Smooth muscle cell (in vitro differentiated cells): ENCODE results near the gene CLTCL1. TPM values are rescaled to one million over a fixed set of nuclear protein-coding genes. Genes with fewer than 3 reads are reported as not detected.

ENCODE experiments used
- DNase-seq: peaks from one replicate; lab custom pipeline; 2025; ENCODE audit not compliant: unreplicated experiment; lab: John Stamatoyannopoulos, UW
- H2AFZ ChIP-seq: fragments of 200-600 bp; sonication (generic); 2 replicates; pipeline ENCODE4 v1.6.0; 2016; ENCODE audit warnings: antibody characterized with exemption, low read depth, mild to moderate bottlenecking
- H3F3A ChIP-seq: fragments of 200-600 bp; sonication (generic); 2 replicates; pipeline ENCODE4 v1.6.0; 2017; ENCODE audit warnings: antibody characterized with exemption, low read depth
- H3K27ac ChIP-seq: fragments of 200-600 bp; sonication (generic); 2 replicates; pipeline ENCODE4 v1.5.1; 2016; ENCODE audit warnings: low read depth, mild to moderate bottlenecking
- H3K27me3 ChIP-seq: fragments of 200-600 bp; sonication (generic); 2 replicates; pipeline ENCODE4 v1.6.1; 2016; ENCODE audit warnings: low read depth, mild to moderate bottlenecking
- H3K36me3 ChIP-seq: fragments of 200-600 bp; sonication (generic); 2 replicates; pipeline ENCODE4 v1.5.1; 2016; ENCODE audit warnings: low read depth
- H3K4me1 ChIP-seq: fragments of 200-600 bp; sonication (generic); 2 replicates; pipeline ENCODE4 v1.5.1; 2016; ENCODE audit warnings: low read depth
- H3K4me2 ChIP-seq: fragments of 200-600 bp; sonication (generic); 2 replicates; pipeline ENCODE4 v1.6.0; 2016; ENCODE audit warnings: mild to moderate bottlenecking
- H3K4me3 ChIP-seq: fragments of 200-600 bp; sonication (generic); 2 replicates; pipeline ENCODE4 v1.5.1; 2016; ENCODE audit warnings: mild to moderate bottlenecking
- H3K79me2 ChIP-seq: fragments of 200-600 bp; sonication (generic); 2 replicates; pipeline ENCODE4 v1.6.0; 2016; ENCODE audit warnings: low read depth, mild to moderate bottlenecking
- H3K9ac ChIP-seq: fragments of 200-600 bp; sonication (generic); 2 replicates; pipeline ENCODE4 v1.6.0; 2016; ENCODE audit warnings: low read depth
- H3K9me3 ChIP-seq: fragments of 200-600 bp; sonication (generic); replicated peaks from 2 replicates; pipeline ENCODE4 v1.5.1; 2016; ENCODE audit warnings: low read depth
- H4K20me1 ChIP-seq: fragments of 200-600 bp; sonication (generic); 2 replicates; pipeline ENCODE4 v1.6.0; 2016; ENCODE audit warnings: low read depth
- WGBS: methylation state at CpG from one replicate; pipeline ENCODE4 v1.1.7; 2016; ENCODE audit warnings: low lambda C conversion rate; 5-methylcytosine and 5-hydroxymethylcytosine counted together
- polyA plus RNA-seq: library from polyadenylated mRNA; unstranded; fragments of >200 nt; fragmentation: Nextera tagmentation; extraction: Ambion mirVana; gene quantifications from 2 replicates; pipeline ENCODE4 v1.2.1, GENCODE V29; 2016
- total RNA-seq: library from RNA; depleted of rRNA; stranded (reverse); fragments of >200 nt; gene quantifications from 2 replicates; pipeline ENCODE4 v1.2.3, GENCODE V29; 2014
- TF ChIP-seq, protein P1 (sequence below): fragments of 200-600 bp; sonication (generic); IDR thresholded peaks from 2 replicates; pipeline ENCODE4 v1.5.1; 2017; ENCODE audit warnings: borderline replicate concordance, mild to moderate bottlenecking, antibody characterized with exemption; ENCODE audit not compliant: insufficient read depth, poor library complexity, severe bottlenecking

Gene CLTCL1
- total and polyA plus RNA-seq, 2 experiments from 2014 or later, result 4.7 to 9.0 TPM

GRCh38 chr22:19176732-19177131, 114.8 kb downstream of the CLTCL1 start:
- WGBS, result 86% methylated on average over 10 of the region's 12 CpGs
- no peak overlapping the region for H2AFZ ChIP-seq

DNA sequence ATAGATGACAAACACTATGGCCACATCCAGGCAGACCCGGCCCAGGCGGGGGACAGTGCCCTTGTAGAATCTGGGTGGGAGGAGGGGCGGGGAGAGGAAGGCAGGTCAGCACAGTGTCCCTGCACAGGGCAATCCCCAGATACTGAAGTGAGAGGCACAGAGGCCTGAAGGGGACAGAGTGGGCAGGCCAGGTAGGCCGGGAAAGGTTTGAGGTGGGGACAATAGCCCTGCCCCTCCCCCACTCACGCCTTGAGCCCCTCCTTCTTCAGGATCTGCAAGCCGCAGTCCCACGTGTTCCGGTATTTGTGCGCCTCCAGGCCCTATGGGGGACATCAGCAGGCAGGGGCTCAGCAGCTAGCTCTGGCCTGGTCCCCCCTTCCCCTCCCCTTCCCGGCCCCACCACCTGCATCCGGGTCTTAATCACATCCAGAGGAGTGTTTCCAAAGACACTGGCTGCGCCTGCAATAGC, 115.3 kb downstream of the CLTCL1 start:
- Histone ChIP-seq H3K9ac (no peak overlapping the region), H3K9me3 (no peaks in the 10 kb centered on the region), H3K79me2 (peaks cover 43% of the 10 kb centered on the region), H4K20me1 (peaks cover 46% of the 10 kb centered on the region), H3K4me3 (no peak overlapping the region), H3K27ac (no peak overlapping the region), H2AFZ (no peak overlapping the region), H3K4me2 (no peak overlapping the region), H3K36me3 (no peaks in the 10 kb centered on the region), H3K27me3 (no peaks in the 10 kb centered on the region), H3K4me1 (peaks cover 12% of the 10 kb centered on the region), H3F3A (no peaks in the 10 kb centered on the region)
- DNase-seq, result no peak
- 84% methylated on average over 12 of the region's 12 CpGs for WGBS
- TF ChIP-seq, protein P1, sequence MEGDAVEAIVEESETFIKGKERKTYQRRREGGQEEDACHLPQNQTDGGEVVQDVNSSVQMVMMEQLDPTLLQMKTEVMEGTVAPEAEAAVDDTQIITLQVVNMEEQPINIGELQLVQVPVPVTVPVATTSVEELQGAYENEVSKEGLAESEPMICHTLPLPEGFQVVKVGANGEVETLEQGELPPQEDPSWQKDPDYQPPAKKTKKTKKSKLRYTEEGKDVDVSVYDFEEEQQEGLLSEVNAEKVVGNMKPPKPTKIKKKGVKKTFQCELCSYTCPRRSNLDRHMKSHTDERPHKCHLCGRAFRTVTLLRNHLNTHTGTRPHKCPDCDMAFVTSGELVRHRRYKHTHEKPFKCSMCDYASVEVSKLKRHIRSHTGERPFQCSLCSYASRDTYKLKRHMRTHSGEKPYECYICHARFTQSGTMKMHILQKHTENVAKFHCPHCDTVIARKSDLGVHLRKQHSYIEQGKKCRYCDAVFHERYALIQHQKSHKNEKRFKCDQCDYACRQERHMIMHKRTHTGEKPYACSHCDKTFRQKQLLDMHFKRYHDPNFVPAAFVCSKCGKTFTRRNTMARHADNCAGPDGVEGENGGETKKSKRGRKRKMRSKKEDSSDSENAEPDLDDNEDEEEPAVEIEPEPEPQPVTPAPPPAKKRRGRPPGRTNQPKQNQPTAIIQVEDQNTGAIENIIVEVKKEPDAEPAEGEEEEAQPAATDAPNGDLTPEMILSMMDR, result no peak

More at GRCh38 chr22:19176732-19177131, 114.8 kb downstream of the CLTCL1 start:
- no peak for DNase-seq
- Histone ChIP-seq H3K79me2 (peaks cover 41% of the 10 kb centered on the region), H3F3A (no peaks in the 10 kb centered on the region), H3K4me1 (peaks cover 12% of the 10 kb centered on the region), H3K27ac (no peak overlapping the region), H3K36me3 (no peaks in the 10 kb centered on the region), H3K9me3 (no peaks in the 10 kb centered on the region), H3K4me3 (peak overlapping the region; percentile 94), H3K4me2 (peak overlapping the region; percentile 98), H4K20me1 (peaks cover 46% of the 10 kb centered on the region), H3K27me3 (no peaks in the 10 kb centered on the region), H3K9ac (no peak overlapping the region)
- TF ChIP-seq, protein P1, result no peak

GRCh38 chr22:19175602-19176174, 115.8 kb downstream of the CLTCL1 start:
- Histone ChIP-seq H3K4me2 (no peak overlapping the region), H3K27ac (no peak overlapping the region), H3K4me3 (no peak overlapping the region), H3K4me1 (peaks cover 14% of the 10 kb centered on the region), H3K9ac (no peak overlapping the region), H3K36me3 (no peaks in the 10 kb centered on the region), H3K79me2 (peaks cover 43% of the 10 kb centered on the region), H3K9me3 (no peaks in the 10 kb centered on the region), H4K20me1 (peaks cover 46% of the 10 kb centered on the region), H3K27me3 (no peaks in the 10 kb centered on the region), H3F3A (no peaks in the 10 kb centered on the region), H2AFZ (no peak overlapping the region)
- TF ChIP-seq, protein P1, result no peak
- 90% methylated on average over 16 of the region's 21 CpGs for WGBS
- DNase-seq, result no peak
